ENCODE results near the gene UBE3B.

Gene UBE3B

GRCh38 chr12:109573914-109574244 is 96.4 kb downstream of the UBE3B start:
- no peak for DNase-seq (ENCODE audit: low spot score)

- DNase-seq (ENCODE audit: low spot score): no peak
Measured at GRCh38 chr12:109575683-109576082, 98.2 kb downstream of the UBE3B start.

GRCh38 chr12:109577311-109577710 is 99.9 kb downstream of the UBE3B start:
- DNase-seq (ENCODE audit: low spot score): no peak

GRCh38 chr12:109578330-109578927 is 101.0 kb downstream of the UBE3B start:
- DNase-seq (ENCODE audit: low spot score): no peak

GRCh38 chr12:109579639-109580038 is 102.2 kb downstream of the UBE3B start:
- no peak for DNase-seq (ENCODE audit: low spot score)

- no peak for DNase-seq (ENCODE audit: low spot score)
Measured at GRCh38 chr12:109580272-109580671, 102.8 kb downstream of the UBE3B start.

- no peak for DNase-seq (ENCODE audit: low spot score)
Measured at GRCh38 chr12:109580684-109581333, 103.4 kb downstream of the UBE3B start.

- DNase-seq (ENCODE audit: low spot score): no peak
Measured at GRCh38 chr12:109581334-109581691, 103.9 kb downstream of the UBE3B start.

GRCh38 chr12:109581856-109582255 is 104.4 kb downstream of the UBE3B start:
- DNase-seq (ENCODE audit: low spot score): no peak

- DNase-seq (ENCODE audit: low spot score): no peak
Measured at GRCh38 chr12:109582636-109583035, 105.2 kb downstream of the UBE3B start.

- no peak for DNase-seq (ENCODE audit: low spot score)
Measured at GRCh38 chr12:109583733-109584132, 106.3 kb downstream of the UBE3B start.
